Measurements from ENCODE around the gene FER.
"Not testable (repeated sequence)": the region's sequence is repeated elsewhere in the genome, so short reads cannot be mapped to it uniquely, and the experiment has no call there.

FER gene

GRCh38 chr5:108801776-108802175 is 54.1 kb downstream of the FER start:
- DNase-seq = no peak

- no peak for DNase-seq
Measured at GRCh38 chr5:108810717-108811116, 63.0 kb downstream of the FER start.

- DNase-seq = no peak
Measured at GRCh38 chr5:108813673-108814072, 66.0 kb downstream of the FER start.

GRCh38 chr5:108814551-108814950 is 66.9 kb downstream of the FER start:
- DNase-seq = no peak

GRCh38 chr5:108818613-108819272 is 71.0 kb downstream of the FER start:
- no peak for DNase-seq

GRCh38 chr5:108820983-108821382 is 73.3 kb downstream of the FER start:
- DNase-seq = no peak

GRCh38 chr5:108822211-108822947 is 74.7 kb downstream of the FER start:
- no peak for DNase-seq

GRCh38 chr5:108827131-108827530 is 79.4 kb downstream of the FER start:
- DNase-seq = no peak

GRCh38 chr5:108830705-108831276 is 83.1 kb downstream of the FER start:
- DNase-seq = no peak

- DNase-seq = no peak
Measured at GRCh38 chr5:108836492-108836891, 88.8 kb downstream of the FER start.

GRCh38 chr5:108842260-108842941 is 94.7 kb downstream of the FER start:
- not testable (repeated sequence) for DNase-seq

GRCh38 chr5:108851129-108851528 is 103.4 kb downstream of the FER start:
- DNase-seq = not testable (repeated sequence)

- no peak for DNase-seq
Measured at GRCh38 chr5:108857905-108858304, 110.2 kb downstream of the FER start.

- DNase-seq = no peak
Measured at GRCh38 chr5:108858959-108859358, 111.3 kb downstream of the FER start.

GRCh38 chr5:108862211-108862610 is 114.5 kb downstream of the FER start:
- DNase-seq = no peak

- not testable (repeated sequence) for DNase-seq
Measured at GRCh38 chr5:108866097-108866496, 118.4 kb downstream of the FER start.

GRCh38 chr5:108867656-108868055 is 120.0 kb downstream of the FER start:
- no peak for DNase-seq

GRCh38 chr5:108869066-108869465 is 121.4 kb downstream of the FER start:
- no peak for DNase-seq

- no peak for DNase-seq
Measured at GRCh38 chr5:108876451-108876850, 128.8 kb downstream of the FER start.

- no peak for DNase-seq
Measured at GRCh38 chr5:108878756-108879155, 131.1 kb downstream of the FER start.

GRCh38 chr5:108881133-108881532 is 133.4 kb downstream of the FER start:
- DNase-seq = no peak

GRCh38 chr5:108884736-108885135 is 137.0 kb downstream of the FER start:
- DNase-seq = no peak

GRCh38 chr5:108898257-108898656 is 150.6 kb downstream of the FER start:
- no peak for DNase-seq

- DNase-seq = no peak
Measured at GRCh38 chr5:108898707-108899106, 151.0 kb downstream of the FER start.
